SU-DHL-6 (cell line): ENCODE data around the gene GPX4.

ENCODE experiments used
- H2AFZ ChIP-seq: fragments of 200-600 bp; sonication (generic); 2 replicates; pipeline ENCODE4 v1.6.1; 2014; ENCODE audit warnings: low read depth, mild to moderate bottlenecking, moderate library complexity, mixed read lengths, antibody characterized with exemption, low read length; ENCODE audit not compliant: severe bottlenecking
- H3F3A ChIP-seq: fragments of 200-600 bp; shearing (Covaris generic); 2 replicates; pipeline ENCODE4 v1.6.0; 2016; ENCODE audit warnings: antibody characterized with exemption, mild to moderate bottlenecking; ENCODE audit not compliant: insufficient read depth
- H3K27ac ChIP-seq: fragments of 200-600 bp; sonication (generic); 2 replicates; pipeline ENCODE4 v1.5.1; 2016; ENCODE audit warnings: low read depth, mild to moderate bottlenecking, low read length, moderate library complexity, mixed read lengths
- H3K27me3 ChIP-seq: fragments of 200-600 bp; sonication (generic), shearing (Covaris generic); 2 replicates; pipeline ENCODE4 v1.6.0; 2014; ENCODE audit warnings: mild to moderate bottlenecking, low read length
- H3K36me3 ChIP-seq: fragments of 200-600 bp; sonication (generic); 2 replicates; pipeline ENCODE4 v1.6.1; 2014; ENCODE audit warnings: mild to moderate bottlenecking, low read length, mixed read lengths
- H3K4me2 ChIP-seq: fragments of 300-600, 200-600 bp; shearing (Covaris generic), sonication (generic); 2 replicates; pipeline ENCODE4 v1.6.0; 2014; ENCODE audit warnings: low read length, low read depth, mild to moderate bottlenecking; ENCODE audit not compliant: poor library complexity, severe bottlenecking
- H3K4me3 ChIP-seq: fragments of 200-600 bp; sonication (generic); 2 replicates; pipeline ENCODE4 v1.5.1; 2014; ENCODE audit warnings: antibody characterized with exemption, low read length, mild to moderate bottlenecking, mixed read lengths; ENCODE audit not compliant: insufficient read depth, poor library complexity, severe bottlenecking
- H3K79me2 ChIP-seq: fragments of 200-600 bp; sonication (generic); 2 replicates; pipeline ENCODE4 v1.6.1; 2014; ENCODE audit warnings: mild to moderate bottlenecking, low read length, moderate library complexity; ENCODE audit not compliant: insufficient read depth
- H3K9ac ChIP-seq: fragments of 200-600 bp; sonication (generic); 2 replicates; pipeline ENCODE4 v1.7.0; 2014; ENCODE audit warnings: mild to moderate bottlenecking, low read length
- H3K9me2 ChIP-seq: fragments of 200-600 bp; sonication (generic); replicated peaks from 2 replicates; pipeline ENCODE4 v1.6.1; 2014; ENCODE audit warnings: low read length; ENCODE audit not compliant: insufficient read depth
- H3K9me3 ChIP-seq: fragments of 200-600 bp; sonication (generic); 2 replicates; pipeline ENCODE4 v1.6.1; 2014; ENCODE audit warnings: low read length, mixed read lengths; ENCODE audit not compliant: insufficient read depth
- H4K20me1 ChIP-seq: fragments of 200-600 bp; sonication (generic); 2 replicates; pipeline ENCODE4 v1.6.1; 2014; ENCODE audit warnings: low read depth, mild to moderate bottlenecking, antibody characterized with exemption, low read length, moderate library complexity, mixed read lengths
- CTCF ChIP-seq: fragments of 200-600 bp; sonication (generic); IDR thresholded peaks from one replicate; pipeline ENCODE4 v1.5.1; 2017; ENCODE audit warnings: antibody characterized with exemption, mild to moderate bottlenecking, low read length, moderate library complexity; ENCODE audit not compliant: insufficient read depth, poor library complexity, severe bottlenecking
- EZH2phosphoT487 ChIP-seq: fragments of 200-600 bp; sonication (generic), shearing (Covaris generic); conservative IDR thresholded peaks from 2 replicates; pipeline ENCODE4 v1.6.1; 2018; ENCODE audit warnings: mild to moderate bottlenecking, antibody characterized with exemption, low read length, moderate library complexity, mixed read lengths

GPX4 gene

GRCh38 chr19:1154731-1155351 lies 51.0 kb downstream of the GPX4 start:
- Histone ChIP-seq H3K79me2 (no peaks in the 10 kb centered on the region), H3K36me3 (no peaks in the 10 kb centered on the region), H3K4me3 (no peak overlapping the region), H2AFZ (no peak overlapping the region), H3K9me3 (no peaks in the 10 kb centered on the region), H3K4me2 (no peak overlapping the region), H3K9ac (no peak overlapping the region), H4K20me1 (no peaks in the 10 kb centered on the region), H3F3A (no peaks in the 10 kb centered on the region), H3K27ac (no peak overlapping the region), H3K9me2 (no peaks in the 10 kb centered on the region), H3K27me3 (no peaks in the 10 kb centered on the region)
- TF ChIP-seq EZH2phosphoT487, result no peak
- TF ChIP-seq CTCF, result no peak

GRCh38 chr19:1155352-1156304 lies 51.8 kb downstream of the GPX4 start:
- Histone ChIP-seq H3K79me2 (no peaks in the 10 kb centered on the region; the same call in 1 of the 2 replicates), H2AFZ (no peak overlapping the region), H3K9me2 (no peaks in the 10 kb centered on the region), H4K20me1 (no peaks in the 10 kb centered on the region), H3K36me3 (no peaks in the 10 kb centered on the region), H3K27me3 (no peaks in the 10 kb centered on the region), H3F3A (no peaks in the 10 kb centered on the region), H3K27ac (no peak overlapping the region), H3K4me2 (no peak overlapping the region), H3K9ac (no peak overlapping the region), H3K4me3 (no peak overlapping the region), H3K9me3 (no peaks in the 10 kb centered on the region)
- TF ChIP-seq CTCF, result no peak
- TF ChIP-seq EZH2phosphoT487, result no peak
